Sigmoid colon (tissue), 7 donors: ENCODE measurements around the gene NLRP14. TPM values are rescaled to one million over a fixed set of nuclear protein-coding genes. Genes with fewer than 3 reads are reported as not detected.
A peak's percentile ranks its signal among the peaks of the same experiment; 100 is the strongest.

Experiments used
- DNase-seq: peaks from one replicate; pipeline ENCODE4 v3.0.0-alpha.2; 2019
- H3K27ac ChIP-seq, 4 donors: fragments of 200-600 bp; sonication (generic); one replicate each; pipeline ENCODE4 v1.5.1; 2016 to 2019; ENCODE audit warnings: mild to moderate bottlenecking in 1 of 4
- H3K27me3 ChIP-seq, 3 donors: fragments of 200-600 bp; sonication (generic); one replicate each; pipeline ENCODE4 v1.5.1; 2019; ENCODE audit warnings: mild to moderate bottlenecking in 1 of 3
- H3K36me3 ChIP-seq, 4 donors: fragments of 200-600 bp; sonication (generic); one replicate each; pipeline ENCODE4 v1.5.1; 2016 to 2019
- H3K4me1 ChIP-seq, 4 donors: fragments of 200-600 bp; sonication (generic); one replicate each; pipeline ENCODE4 v1.5.1; 2017 to 2019
- H3K4me3 ChIP-seq, 4 donors: fragments of 200-600 bp; sonication (generic); one replicate each; pipeline ENCODE4 v1.5.1; 2017 to 2019; ENCODE audit warnings: mild to moderate bottlenecking in 2 of 4, moderate library complexity in 1 of 4
- H3K9me3 ChIP-seq, 4 donors: fragments of 200-600 bp in 3 of 4; sonication (generic) in 3 of 4; one replicate each; pipeline versions ENCODE4 v1.5.1 to v1.6.1; 2013 to 2019
- EP300 ChIP-seq, 4 donors: sonication (generic); formaldehyde crosslinking; IDR thresholded peaks; one replicate each; pipeline ENCODE4 v1.6.1; 2017; ENCODE audit warnings: antibody characterized with exemption in 4 of 4
- POLR2A ChIP-seq, 2 donors: fragments of 450-650 bp; IDR thresholded peaks; one replicate each; pipeline ENCODE4 v1.6.1; 2016; ENCODE audit warnings: antibody characterized with exemption in 2 of 2, mild to moderate bottlenecking in 2 of 2, moderate library complexity in 2 of 2
- POLR2AphosphoS5 ChIP-seq, 4 donors: sonication (generic); formaldehyde crosslinking; IDR thresholded peaks; one replicate each; pipeline ENCODE4 v1.6.1; 2017; ENCODE audit warnings: antibody characterized with exemption in 4 of 4
- WGBS, 2 donors: extraction: QIAGEN DNeasy Blood & Tissue Kit; methylation state at CpG; one replicate each; pipeline ENCODE4 v1.1.7; 2013; 5-methylcytosine and 5-hydroxymethylcytosine counted together
- intact Hi-C: fragments of 100-400 bp; cut with DNase I; formaldehyde crosslinking; loops from one replicate; pipeline ENCODE4 v1.15.1; 2023
- polyA plus RNA-seq, 3 donors: library from polyadenylated mRNA; stranded (reverse); fragments of 200-250 nt; gene quantifications; one replicate each; pipeline ENCODE4 v1.2.3, GENCODE V29; 2013
- total RNA-seq, 4 donors: library from RNA; depleted of rRNA; stranded (reverse); fragments of >200 nt; gene quantifications; one replicate each; pipeline ENCODE4 v1.1.0, GENCODE V29; 2016
- TF ChIP-seq, protein P1 (sequence below), 4 experiments: fragments of 450-650 bp in 3 of 4; fragments of 200-600 bp in 1 of 4; IDR thresholded peaks; one replicate each; pipeline ENCODE4 v1.5.1; 2016 to 2019; ENCODE audit warnings: antibody characterized with exemption in 4 of 4, mild to moderate bottlenecking in 3 of 4, moderate library complexity in 2 of 4
- donor health status: healthy with polysubstance abuse.
- donor health status: Bipolar disorder and iron deficiency.
- donor health status: healthy.

The NLRP14 gene
- total and polyA plus RNA-seq, 7 donors = 0.01 to 0.36 TPM; not detected in 5

DNA sequence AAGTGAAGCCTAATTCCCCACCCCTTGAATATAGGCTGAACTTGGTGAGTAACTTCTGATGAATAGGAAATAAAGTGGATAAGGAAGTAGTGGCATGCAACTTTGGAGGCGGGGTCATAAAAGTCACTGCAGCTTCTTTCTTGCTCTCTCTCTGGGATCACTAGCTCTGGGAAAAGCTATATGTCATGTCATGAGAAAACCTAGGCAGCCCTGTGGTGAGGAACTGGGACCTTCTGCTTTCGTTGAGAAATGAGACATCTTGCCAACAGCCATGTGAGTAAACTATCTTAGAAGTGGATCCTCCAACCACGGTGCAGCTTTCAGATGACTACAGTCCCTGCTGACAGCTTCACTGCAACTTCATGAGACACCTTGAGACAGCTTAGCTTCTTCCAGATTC lies 15.8 kb upstream of the NLRP14 start:
- no peak overlapping the region for H3K4me3 ChIP-seq
- no peak for TF ChIP-seq POLR2A (IDR thresholded peaks at IDR 0.05)
- H3K9me3 ChIP-seq = no peaks in the 10 kb centered on the region
- H3K4me1 ChIP-seq = no peaks in the 10 kb centered on the region
- H3K36me3 ChIP-seq = peaks cover 0 to 25% (median 4%) of the 10 kb centered on the region in 4 donors
- intact Hi-C loops = no loop called here
- no peak overlapping the region for H3K27ac ChIP-seq
- no peaks in the 10 kb centered on the region for H3K27me3 ChIP-seq
- no peak for DNase-seq
- WGBS, 2 donors = 32 to 42% methylated on average over 3 of the region's 3 CpGs

DNA sequence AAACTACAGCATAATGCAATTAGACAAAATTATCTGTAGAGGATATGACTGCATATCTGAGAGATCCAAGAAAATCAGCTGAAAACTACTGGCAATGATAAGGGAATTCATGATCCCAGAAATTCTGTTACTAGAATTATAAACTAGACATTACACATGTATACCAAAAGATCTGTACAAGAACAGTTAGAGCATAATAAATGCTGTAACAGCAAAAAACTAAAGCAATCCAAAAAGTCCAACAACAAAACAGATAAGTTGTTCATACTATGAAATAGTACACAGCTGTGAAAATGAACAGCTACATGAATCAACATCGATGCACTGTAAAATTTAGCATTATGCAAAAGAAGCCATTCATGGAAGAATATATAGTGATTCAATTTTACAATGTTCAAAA lies 6.2 kb upstream of the NLRP14 start:
- no peak overlapping the region for H3K4me3 ChIP-seq
- H3K27ac ChIP-seq = no peak overlapping the region
- peaks cover 0 to 4% (median 0%) of the 10 kb centered on the region in 4 donors for H3K4me1 ChIP-seq
- intact Hi-C loops = no loop called here
- DNase-seq = no peak
- WGBS, 2 donors = 97 to 98% methylated on average over 1 of the region's 1 CpG
- no peak for TF ChIP-seq POLR2AphosphoS5 (IDR thresholded peaks at IDR 0.05)
- TF ChIP-seq EP300 (IDR thresholded peaks at IDR 0.05) = no peak
- no peaks in the 10 kb centered on the region for H3K9me3 ChIP-seq
- no peaks in the 10 kb centered on the region for H3K36me3 ChIP-seq
- H3K27me3 ChIP-seq = no peaks in the 10 kb centered on the region

DNA sequence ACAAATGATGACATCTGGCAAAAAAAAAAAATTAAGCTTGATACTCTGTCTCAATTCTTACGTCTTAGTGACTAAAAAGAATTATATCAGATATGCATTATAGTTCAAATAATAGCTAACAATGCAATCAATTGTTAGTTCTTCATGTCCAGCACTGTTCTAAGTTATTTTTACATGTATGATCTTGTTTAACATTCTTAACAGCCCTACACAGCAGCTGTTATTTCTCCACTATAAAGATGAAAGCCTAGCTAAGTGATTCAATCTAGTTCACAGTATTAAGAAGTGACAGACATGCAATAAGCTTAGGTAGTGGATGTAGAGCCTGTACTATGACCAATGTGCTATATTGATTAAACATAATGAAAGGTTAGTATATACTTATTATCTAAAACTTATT lies 4.3 kb upstream of the NLRP14 start:
- intact Hi-C loops = no loop called here
- H3K4me1 ChIP-seq = peaks cover 0 to 10% (median 6%) of the 10 kb centered on the region in 4 donors
- WGBS, 2 donors = 84 to 85% methylated on average over 1 of the region's 1 CpG
- no peak overlapping the region for H3K4me3 ChIP-seq
- H3K9me3 ChIP-seq = no peaks in the 10 kb centered on the region
- H3K27me3 ChIP-seq = no peaks in the 10 kb centered on the region
- TF ChIP-seq EP300 (IDR thresholded peaks at IDR 0.05) = no peak
- no peak for TF ChIP-seq POLR2AphosphoS5 (IDR thresholded peaks at IDR 0.05)
- TF ChIP-seq, protein P1, sequence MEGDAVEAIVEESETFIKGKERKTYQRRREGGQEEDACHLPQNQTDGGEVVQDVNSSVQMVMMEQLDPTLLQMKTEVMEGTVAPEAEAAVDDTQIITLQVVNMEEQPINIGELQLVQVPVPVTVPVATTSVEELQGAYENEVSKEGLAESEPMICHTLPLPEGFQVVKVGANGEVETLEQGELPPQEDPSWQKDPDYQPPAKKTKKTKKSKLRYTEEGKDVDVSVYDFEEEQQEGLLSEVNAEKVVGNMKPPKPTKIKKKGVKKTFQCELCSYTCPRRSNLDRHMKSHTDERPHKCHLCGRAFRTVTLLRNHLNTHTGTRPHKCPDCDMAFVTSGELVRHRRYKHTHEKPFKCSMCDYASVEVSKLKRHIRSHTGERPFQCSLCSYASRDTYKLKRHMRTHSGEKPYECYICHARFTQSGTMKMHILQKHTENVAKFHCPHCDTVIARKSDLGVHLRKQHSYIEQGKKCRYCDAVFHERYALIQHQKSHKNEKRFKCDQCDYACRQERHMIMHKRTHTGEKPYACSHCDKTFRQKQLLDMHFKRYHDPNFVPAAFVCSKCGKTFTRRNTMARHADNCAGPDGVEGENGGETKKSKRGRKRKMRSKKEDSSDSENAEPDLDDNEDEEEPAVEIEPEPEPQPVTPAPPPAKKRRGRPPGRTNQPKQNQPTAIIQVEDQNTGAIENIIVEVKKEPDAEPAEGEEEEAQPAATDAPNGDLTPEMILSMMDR (IDR thresholded peaks at IDR 0.05) = no peak
- TF ChIP-seq POLR2A (IDR thresholded peaks at IDR 0.05) = no peak
- DNase-seq = no peak
- H3K36me3 ChIP-seq = no peaks in the 10 kb centered on the region
- no peak overlapping the region for H3K27ac ChIP-seq

DNA sequence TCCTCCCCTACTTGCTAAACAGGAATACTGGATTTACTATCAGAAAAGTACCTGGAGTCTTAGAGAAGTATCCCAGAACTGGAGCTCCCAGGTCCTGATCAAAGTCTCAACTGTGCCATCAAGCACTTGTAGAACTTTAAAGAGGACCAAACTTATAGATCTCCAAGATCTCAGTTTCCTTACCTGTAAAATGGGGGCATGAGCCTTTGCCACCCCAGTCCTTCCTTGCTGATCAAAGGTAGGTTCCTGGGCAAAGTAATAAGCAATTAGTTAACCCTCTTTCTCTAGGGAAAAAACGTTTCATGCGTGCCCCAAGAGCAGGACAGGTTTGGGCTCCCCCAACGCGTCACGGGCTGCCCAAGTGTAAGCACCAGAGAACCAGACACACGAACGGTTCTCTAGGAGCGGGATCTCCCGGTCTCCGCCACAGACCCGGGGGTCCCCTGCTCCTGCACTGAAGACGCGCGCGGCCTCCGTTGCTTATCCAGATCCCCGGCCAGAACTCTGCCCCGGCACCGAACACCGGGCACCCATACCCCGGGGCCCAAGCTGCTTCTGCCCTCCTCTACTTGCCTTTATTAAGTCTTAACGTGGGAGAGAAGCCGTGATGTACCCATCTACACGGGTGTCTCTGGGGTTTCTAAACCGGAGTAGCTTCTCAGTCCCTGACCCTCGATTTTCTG lies 638 bp upstream of the NLRP14 start:
- H3K36me3 ChIP-seq = no peaks in the 10 kb centered on the region
- intact Hi-C loops = loop anchor here (1.0 to 2.0 kb wide), 2 partner anchors 27 to 93 kb away; partner anchors contain the start of gene ZNF215
- peaks cover 0 to 13% (median 9%) of the 10 kb centered on the region in 4 donors for H3K4me1 ChIP-seq
- no peaks in the 10 kb centered on the region for H3K27me3 ChIP-seq
- DNase-seq = peak; percentile 71
- H3K4me3 ChIP-seq = peak overlapping the region; percentile 54 to 74 (median 64)
- H3K9me3 ChIP-seq = no peaks in the 10 kb centered on the region
- H3K27ac ChIP-seq = peak overlapping the region; percentile 76 to 85 (median 81)
- no peak for TF ChIP-seq EP300 (IDR thresholded peaks at IDR 0.05)
- WGBS, 2 donors = 2 to 6% methylated on average over 26 of the region's 26 CpGs

DNA sequence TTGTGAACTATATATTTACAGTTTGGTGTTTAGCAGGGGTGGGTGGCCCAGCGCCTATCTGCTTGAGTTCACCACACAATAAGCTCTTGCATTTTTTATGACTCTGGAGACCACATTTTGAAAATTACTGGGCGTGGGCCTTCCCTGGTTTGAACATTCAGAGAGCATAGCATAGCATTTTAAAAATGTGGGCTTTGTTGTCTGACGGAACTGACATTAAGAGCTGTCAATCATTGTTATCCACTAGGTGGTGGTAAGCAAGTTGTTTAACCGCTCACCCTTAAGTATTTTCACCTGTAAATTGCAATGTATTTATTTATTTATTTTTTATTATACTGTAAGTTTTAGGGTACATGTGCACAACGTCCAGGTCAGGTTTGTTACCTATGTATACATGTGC lies 1.0 kb downstream of the NLRP14 start:
- intact Hi-C loops = loop anchor here (2.0 kb wide), 1 partner anchor 29 kb away; no protein-coding TSS in a partner anchor
- TF ChIP-seq, protein P1 (IDR thresholded peaks at IDR 0.05) = no peak
- TF ChIP-seq POLR2AphosphoS5 (IDR thresholded peaks at IDR 0.05) = no peak
- TF ChIP-seq POLR2A (IDR thresholded peaks at IDR 0.05) = no peak
- no peak for TF ChIP-seq EP300 (IDR thresholded peaks at IDR 0.05)
- no peak overlapping the region for H3K4me3 ChIP-seq
- no peak for DNase-seq
- peaks cover 0 to 13% (median 9%) of the 10 kb centered on the region in 4 donors for H3K4me1 ChIP-seq
- 36 to 70% methylated on average over 5 of the region's 5 CpGs for WGBS, 2 donors
- no peaks in the 10 kb centered on the region for H3K27me3 ChIP-seq
- no peaks in the 10 kb centered on the region for H3K36me3 ChIP-seq
- no peak overlapping the region for H3K27ac ChIP-seq
- no peaks in the 10 kb centered on the region for H3K9me3 ChIP-seq

DNA sequence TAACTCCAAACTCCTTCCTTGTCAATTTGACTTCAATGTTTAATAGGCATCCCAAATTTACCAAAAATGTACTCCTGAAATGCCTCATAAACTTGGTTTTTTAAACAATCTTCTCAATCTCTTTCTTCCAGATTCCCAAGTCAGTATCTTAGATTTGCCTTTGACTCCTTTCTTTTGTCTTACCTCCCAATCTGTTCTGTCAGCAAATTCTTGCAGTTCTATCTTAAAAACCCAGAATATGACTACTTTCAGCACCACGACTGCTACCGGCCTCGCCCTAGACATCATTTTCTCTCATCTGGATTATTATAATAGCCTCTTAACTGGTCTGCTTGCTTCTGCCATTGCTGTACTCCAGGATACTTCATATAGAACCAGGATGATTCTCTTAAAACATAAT lies 7.9 kb downstream of the NLRP14 start:
- no peak for DNase-seq
- intact Hi-C loops = no loop called here

More for the DNA sequence above, 7.9 kb downstream of the NLRP14 start:
- TF ChIP-seq, protein P1 (IDR thresholded peaks at IDR 0.05) = no peak
- TF ChIP-seq POLR2AphosphoS5 (IDR thresholded peaks at IDR 0.05) (no peak), EP300 (IDR thresholded peaks at IDR 0.05) (no peak), POLR2A (IDR thresholded peaks at IDR 0.05) (no peak)
- no peaks in the 10 kb centered on the region for H3K36me3 ChIP-seq
- no peak overlapping the region for H3K27ac ChIP-seq
- H3K4me3 ChIP-seq = no peak overlapping the region
- H3K27me3 ChIP-seq = no peaks in the 10 kb centered on the region
- H3K4me1 ChIP-seq = no peaks in the 10 kb centered on the region
- 89 to 90% methylated on average over 3 of the region's 3 CpGs for WGBS, 2 donors
- H3K9me3 ChIP-seq = no peaks in the 10 kb centered on the region
